Choroid plexus epithelial cell (primary cell): ENCODE results near the gene MYH15.
A peak's percentile ranks its signal among the peaks of the same experiment; 100 is the strongest.

Experiments used
- DNase-seq: peaks from one replicate; pipeline ENCODE4 v3.0.0-alpha.2; 2010; ENCODE audit warnings: low read depth
- H3K4me3 ChIP-seq: 2 replicates; pipeline ENCODE4 v1.5.1; 2011; ENCODE audit warnings: low read depth, mild to moderate bottlenecking, control low read depth, low read length, moderate library complexity
- CTCF ChIP-seq: conservative IDR thresholded peaks from 2 replicates; pipeline ENCODE4 v1.5.1; 2011; ENCODE audit warnings: low read depth, mild to moderate bottlenecking, control low read depth, inconsistent platforms, low read length, moderate library complexity

Gene MYH15

DNA sequence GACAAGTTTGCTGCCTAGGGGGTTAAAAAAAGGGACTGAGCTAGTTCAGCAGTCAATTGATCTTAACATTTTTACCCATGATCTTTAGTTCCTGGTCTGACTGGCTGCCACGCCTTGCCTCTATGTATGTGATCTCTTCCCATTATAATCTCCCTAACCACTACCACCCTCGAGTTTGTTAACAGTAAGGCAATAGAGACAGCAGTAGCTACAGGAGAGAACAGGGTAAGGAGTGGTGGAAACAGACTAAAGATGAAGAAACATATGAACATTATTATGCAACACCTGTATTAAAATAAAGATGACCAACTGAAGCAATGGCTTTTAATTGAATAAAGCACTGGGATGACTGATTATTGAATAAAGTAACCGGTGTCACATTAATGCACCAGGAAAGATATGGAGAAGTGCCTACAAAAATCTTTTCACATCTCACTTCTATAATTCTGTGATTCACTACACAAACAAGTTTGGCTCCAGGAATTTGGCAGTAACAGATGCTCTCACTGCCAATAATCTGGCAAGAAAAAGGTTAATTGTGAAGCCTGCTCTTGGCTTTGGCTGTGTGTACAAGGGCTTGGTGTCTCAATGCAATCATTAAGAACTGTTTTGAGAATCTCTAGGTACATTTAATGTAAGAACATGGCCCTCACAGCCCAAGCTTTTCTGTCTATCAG, 118.3 kb downstream of the MYH15 start:
- DNase-seq = peak; percentile 31
- TF ChIP-seq CTCF = no peak

DNA sequence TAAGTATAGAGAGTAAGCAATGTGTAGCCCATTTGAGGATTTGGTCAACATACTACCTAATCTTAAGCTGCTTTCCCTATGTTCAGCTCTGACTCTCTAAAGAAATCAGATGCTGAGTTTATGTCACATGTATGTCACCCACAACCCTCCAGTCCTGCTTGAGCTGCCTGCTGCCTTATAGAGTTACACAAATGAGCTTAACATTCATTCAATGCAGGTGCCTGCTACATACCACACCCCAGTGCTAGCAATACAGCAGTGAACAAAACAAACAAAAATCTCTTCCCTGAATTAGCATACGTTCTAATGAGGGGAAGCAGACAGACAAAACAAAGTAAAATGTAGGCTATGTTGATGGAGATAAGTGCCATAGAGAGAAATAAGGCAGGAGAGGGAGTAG, 121.0 kb downstream of the MYH15 start:
- DNase-seq = no peak
- no peak for TF ChIP-seq CTCF
- no peak overlapping the region for H3K4me3 ChIP-seq

More for the DNA sequence above, 118.3 kb downstream of the MYH15 start:
- H3K4me3 ChIP-seq = no peak overlapping the region

DNA sequence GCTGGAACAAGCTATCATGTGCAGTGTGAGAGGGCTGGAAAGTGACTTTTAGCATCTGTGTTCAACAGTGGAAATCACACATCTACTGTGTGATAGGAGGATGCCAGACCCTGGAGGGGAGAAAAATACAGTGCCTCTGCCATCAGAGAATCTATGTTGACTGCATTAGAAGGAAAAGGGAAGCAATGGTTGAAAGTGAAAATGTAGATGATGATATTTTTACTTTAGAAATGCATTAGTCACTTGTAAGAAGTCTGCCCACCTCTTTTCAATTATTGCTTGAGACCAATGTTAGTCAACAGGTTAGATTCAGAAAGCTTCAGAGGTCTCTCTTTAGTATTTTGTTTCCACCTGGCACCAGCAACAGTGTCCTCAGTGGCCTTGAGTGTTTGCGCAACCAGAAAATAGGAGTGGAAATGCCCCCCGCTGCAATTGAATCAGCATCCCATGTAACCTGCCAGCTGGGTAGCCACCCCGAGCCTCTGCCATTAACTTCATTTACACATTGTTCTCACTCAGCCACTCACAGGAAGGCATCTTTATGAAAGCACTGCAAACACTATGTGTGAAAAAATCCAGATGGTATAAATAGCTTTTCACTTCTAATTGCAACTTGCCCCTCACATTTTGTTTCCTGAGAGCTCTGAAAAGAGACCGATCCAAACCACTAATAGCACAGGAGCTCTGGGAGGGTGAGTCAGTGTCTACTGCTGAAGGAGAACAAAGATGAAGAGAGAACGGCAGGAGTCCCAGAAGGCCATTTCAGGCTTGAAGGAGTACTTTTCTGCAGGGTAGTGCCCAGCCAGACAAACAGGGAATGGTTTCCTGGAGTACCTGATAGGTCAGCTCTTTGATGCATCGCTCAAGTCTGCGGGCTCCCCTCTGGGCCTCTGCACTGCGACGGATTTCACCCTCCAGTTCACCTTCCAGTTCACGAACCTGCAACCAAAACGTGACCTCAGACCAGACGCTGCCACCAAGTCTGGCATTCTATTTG, 122.0 kb downstream of the MYH15 start:
- no peak overlapping the region for H3K4me3 ChIP-seq
- no peak for DNase-seq
- TF ChIP-seq CTCF = no peak

DNA sequence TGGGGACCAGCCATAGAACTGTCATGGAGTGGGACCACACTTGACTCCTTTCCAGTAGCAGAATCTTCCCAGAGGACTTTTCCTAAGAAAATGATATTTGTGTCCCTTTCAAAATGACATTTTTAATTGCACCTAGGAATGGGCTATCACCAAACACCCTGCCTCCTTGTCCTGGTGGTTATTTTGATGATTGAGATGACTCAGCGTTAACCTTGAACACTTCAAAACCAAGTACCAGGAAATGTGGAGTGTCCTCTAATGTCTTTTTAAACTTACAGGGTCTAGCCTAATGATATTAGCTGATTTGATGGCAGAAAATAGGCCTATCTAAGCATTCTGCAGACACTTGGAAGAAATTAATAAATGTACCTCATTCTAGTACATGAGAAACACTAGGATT, 123.3 kb downstream of the MYH15 start:
- TF ChIP-seq CTCF = no peak

GRCh38 chr3:108383306-108383705, 127.1 kb downstream of the MYH15 start:
- no peak for TF ChIP-seq CTCF
- no peak overlapping the region for H3K4me3 ChIP-seq
- no peak for DNase-seq

More for the DNA sequence above, 123.3 kb downstream of the MYH15 start:
- DNase-seq = no peak
- H3K4me3 ChIP-seq = no peak overlapping the region

- no peak overlapping the region for H3K4me3 ChIP-seq
- no peak for TF ChIP-seq CTCF
- no peak for DNase-seq
These were observed 128.8 kb downstream of the MYH15 start for GRCh38 chr3:108381529-108382140.
